GM18519 (cell line): Measurements from ENCODE around the gene TTC12.

ENCODE experiments used
- ATAC-seq: cut with Tn5 transposase; IDR thresholded peaks from one replicate; pipeline ENCODE4 v1.9.1; 2021; ENCODE audit warnings: mild to moderate bottlenecking, moderate library complexity; ENCODE audit not compliant: unreplicated experiment, low FRiP score

Gene TTC12

DNA sequence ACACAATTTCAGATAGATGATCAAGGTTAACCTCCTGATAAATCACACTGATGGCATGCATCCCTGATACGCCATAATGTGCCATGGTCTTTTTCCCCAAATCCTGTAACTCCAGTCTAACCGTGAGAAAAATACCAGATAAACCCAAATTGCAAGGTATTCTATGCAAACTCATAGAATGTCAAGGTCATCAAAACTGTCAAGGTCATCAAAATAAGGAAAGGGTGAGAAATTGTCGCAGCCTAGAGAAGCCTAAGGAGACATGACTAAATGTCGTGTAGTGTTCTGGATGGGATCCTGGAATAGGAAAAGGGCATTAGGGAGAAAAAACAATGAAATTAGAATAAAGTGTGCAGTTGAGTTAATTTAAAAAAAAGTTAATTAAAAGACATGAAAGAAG lies 4.7 kb downstream of the TTC12 start:
- ATAC-seq, result no peak

DNA sequence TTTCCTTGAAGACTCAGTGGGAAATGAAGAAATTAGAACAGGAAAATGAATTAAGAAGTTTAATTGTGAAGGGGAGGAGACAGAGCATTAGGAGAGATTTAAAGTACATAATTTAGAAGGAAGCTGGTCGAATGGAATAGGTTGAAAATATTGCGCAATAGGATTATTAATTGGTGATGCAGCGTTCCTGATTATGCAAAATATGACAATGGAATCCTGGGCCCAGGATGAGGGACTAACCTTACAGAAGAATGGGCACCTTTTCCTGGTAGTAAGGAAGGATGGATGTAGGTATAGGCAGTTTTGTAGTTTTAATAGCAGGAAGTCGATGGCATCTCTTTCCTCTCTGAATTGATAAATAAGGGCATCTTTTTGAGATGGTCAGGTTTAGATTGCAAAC lies 7.8 kb downstream of the TTC12 start:
- no peak for ATAC-seq

DNA sequence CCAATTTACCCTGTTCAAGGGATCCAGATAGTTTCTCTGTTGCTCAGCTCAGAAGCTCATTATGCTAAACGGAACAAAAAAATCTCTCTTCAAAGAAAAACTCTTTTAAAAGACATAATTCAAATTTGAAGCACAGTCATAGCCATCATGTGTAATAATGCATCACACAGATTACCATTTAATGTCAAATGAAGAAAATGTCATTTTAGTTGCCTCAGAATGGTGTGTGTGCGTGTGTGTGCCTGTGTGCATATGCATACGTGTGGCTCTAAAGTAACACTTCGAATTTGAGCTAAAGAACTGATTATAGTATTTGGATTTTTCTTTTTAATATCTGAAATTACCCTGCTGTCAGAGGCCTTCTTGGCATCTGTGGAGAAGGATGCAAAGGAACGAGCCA lies 9.9 kb downstream of the TTC12 start:
- ATAC-seq, result no peak

DNA sequence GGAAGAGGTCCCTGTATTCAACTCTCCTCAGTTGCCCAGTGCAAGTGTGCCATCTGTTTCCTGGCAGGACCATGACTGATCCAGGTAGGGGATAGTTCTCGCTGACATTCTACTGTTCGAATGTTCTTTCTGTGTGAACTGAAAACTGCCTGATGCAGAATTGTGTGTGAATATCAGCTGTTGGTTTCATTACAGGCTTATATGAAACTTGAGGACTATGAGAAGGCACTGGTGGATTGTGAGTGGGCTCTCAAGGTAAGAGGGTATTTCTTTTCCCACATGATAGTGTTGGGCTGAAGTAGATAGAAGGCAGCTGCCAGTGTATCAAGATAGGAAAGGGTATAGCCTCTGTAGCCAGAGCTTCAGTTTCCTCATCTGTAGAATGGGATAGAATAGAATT lies 15.3 kb downstream of the TTC12 start:
- ATAC-seq, result no peak

DNA sequence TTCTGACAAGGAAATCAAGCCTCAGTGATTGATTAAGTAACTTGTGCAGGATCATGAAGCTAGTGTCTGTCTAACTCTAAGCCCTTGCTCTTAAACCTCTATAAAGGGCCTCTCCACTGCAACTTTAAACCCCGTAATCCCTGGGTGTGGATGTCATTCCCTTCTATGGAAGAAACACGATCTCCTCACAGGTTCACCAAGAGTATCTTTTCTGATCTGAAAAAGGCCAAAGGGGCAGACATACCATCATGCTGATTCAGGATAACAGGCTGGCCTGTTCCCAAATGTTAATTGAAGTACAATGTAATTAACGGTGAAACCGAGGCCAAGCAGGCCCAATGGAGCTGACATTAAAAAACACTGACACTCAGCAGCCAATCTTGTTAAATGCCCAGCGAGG lies 17.1 kb downstream of the TTC12 start:
- no peak for ATAC-seq

DNA sequence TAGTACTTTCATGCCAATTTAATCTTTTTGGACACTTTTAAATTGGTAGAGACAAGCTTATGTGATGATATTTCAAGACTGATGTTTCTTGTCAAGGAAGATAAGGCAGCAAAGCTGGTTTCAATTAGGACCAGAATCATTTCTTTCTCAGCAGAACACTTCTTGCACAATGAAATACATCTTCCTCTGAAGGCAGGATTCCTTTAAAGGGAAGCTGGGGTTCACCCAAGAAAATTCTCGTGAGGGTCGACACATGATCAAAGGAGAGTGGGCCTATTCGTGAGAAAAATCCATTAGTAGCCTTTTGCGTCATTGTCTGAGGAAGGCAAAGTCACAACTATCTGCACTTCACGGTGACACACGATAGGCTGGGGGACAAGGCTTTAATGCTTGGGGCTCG lies 17.6 kb downstream of the TTC12 start:
- no peak for ATAC-seq

DNA sequence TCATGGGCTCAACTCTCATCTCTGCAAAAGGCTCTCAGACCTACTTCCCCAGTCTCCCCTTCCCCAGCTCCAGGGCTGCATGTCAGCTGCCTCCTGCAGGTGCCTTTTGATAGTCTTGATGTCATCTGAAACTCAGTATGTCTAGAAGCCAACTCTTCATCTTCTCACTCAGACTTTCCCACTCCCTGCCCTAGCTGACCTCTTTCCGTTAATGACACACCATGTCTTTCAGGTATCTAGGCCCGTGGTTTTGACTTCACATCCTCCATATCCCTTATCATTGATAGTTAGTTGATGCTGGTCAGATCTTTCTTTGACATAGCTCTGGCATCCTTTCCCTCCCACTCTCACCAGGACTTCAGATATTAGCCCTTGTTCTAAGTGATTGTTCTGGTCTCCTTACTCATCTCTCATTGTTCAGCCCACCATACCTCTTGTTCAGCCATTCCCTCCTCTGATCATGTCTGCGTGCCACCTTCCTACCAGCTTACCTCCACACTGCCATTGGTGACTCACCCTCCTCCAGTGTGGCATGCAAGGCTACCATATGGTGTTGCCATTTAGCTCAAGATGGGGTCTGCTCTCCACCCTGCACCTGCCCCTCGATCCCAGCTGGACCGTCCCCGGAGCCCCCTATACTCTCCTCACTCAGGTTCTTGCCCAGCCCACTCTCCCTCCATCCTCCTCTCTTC lies 18.4 kb downstream of the TTC12 start:
- no peak for ATAC-seq

DNA sequence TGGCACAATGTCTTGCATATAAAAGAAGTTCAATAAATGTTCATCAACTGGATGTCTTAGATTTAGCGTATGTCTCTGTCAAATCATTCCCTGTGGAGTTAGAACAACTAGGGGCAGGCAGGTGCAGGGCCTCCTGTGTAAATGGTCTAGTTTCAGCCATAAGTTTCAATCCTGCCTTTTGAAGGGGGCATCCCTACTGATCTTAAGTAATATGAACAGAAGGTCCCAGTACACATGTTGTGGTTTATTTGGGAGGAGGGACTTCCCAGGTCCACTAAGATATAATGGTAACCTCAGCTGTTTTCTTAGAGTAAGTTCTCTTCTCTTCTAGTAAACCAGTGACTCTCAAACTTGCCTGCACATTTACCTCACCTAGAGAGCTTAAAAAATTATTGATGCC lies 19.8 kb downstream of the TTC12 start:
- no peak for ATAC-seq

DNA sequence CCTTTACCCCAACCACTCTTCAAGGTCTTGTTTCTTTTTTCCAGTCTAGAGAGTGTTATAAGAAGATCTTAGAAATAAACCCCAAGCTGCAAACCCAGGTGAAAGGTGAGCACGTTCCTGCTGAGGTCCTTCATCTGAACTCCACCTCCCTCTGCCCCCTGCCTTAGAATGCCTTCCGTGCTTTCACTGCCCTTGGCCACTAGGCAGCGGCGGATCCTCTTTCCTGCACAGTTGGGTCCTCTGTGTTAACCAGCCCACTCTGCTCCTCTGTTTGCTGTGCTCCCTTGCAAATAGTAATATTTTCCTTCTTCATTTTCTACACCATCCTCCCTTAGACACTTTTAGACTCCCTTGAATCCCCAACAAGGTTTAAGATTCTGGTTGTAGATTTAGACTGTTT lies 24.3 kb downstream of the TTC12 start:
- ATAC-seq, result no peak

DNA sequence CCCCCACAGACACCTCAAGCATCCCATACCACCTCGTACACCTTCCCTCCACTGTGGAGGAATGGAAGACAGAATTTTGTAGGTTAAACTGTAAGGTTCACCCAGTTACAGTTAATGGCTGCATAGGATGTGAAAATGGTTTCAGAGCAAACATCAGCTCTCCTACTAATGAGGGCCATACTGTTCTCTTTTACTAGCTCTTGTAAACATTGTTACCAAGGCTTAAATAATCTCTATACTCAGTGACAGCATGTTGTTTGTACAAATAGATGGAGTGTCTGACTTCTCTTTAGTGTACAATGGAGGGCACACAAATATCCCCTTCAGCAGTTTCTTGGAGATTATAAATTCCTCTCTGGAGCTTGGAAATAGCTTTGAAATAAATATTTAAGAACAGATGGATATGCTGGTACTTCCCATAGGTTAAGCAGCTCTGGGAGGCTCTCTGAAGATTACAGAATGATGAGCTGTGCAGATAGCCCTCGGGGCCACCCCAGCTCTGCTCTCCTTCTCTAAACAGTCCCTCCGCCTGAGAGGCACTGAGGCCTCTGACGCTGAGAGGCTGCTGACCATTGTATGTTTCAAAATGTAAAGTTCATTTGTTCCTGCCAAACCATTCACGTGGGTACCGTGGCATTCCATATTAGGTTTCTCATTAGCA lies 25.7 kb downstream of the TTC12 start:
- ATAC-seq, result no peak

DNA sequence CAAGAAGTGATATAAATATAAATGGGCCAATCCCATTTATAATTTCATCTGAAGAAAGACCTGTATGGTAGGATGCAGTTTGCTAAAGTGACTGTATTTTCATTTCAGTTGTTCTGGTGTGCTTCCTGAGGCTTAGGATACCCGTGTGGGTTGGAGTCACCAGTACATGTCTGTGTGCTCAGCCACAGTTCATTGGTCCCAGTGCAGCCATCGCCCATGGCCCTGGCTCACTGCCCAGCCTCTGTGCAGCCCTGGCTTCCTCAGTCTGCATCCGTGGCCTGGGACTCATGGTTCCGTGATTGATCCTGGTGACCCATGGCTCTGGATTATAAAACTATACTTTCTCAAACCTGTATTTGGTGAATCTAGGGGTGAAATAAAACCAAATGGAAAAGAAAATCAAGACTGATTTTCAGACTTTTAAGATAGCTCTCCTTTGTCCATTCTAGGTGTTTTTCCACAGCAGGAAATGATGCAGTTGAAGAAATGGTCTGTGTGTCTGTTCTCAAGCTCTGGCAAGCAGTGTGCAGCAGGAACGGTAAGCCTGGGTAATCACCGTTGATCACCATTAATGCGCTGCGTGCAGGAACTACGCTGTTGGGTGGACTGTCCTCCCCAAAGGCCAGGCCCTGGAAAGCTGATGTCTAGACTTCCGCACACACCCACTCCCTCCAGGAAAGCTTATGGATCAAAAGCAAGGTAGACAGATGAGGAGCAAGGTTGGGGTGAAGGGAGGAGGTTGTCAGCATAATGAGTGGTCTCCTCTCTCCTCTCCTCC lies 27.2 kb downstream of the TTC12 start:
- ATAC-seq, result no peak

DNA sequence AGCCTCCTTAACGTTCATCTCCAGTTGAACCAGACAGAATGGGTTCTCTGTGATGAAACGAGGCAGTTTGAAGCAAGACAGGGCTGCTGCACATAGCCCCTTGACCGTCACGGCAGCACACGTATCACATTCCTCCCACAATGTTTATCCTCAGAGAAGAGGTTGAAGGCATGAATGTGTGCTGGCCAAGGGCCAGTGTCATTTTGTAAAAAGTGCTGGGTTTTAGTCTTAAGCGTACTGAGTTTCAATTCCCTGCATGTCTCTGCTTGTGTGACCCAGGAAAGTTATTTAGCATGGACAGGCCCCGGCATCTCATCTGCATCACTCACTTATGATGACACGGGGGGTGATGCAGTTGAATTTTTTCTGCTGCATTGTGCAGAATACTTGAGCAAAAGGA lies 31.6 kb downstream of the TTC12 start:
- no peak for ATAC-seq

DNA sequence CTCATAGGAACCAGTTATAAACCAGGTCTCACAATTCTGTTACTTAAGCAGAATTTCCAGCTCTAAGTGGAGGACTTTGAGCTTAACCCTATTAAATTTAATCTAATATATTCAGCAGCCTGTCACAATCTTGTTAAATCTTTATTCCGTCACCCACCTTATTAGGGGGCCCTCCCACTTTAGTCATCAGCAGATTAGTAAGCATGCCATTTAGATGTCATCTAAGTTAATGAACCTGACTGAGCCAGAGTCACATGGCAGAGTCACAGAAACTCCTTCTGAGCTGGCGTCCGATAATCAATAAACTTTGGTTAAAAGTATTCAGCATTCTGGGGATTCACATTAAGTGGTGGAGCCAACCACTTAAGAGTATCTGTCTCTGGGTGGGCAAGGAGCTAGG lies 35.1 kb downstream of the TTC12 start:
- ATAC-seq, result no peak

DNA sequence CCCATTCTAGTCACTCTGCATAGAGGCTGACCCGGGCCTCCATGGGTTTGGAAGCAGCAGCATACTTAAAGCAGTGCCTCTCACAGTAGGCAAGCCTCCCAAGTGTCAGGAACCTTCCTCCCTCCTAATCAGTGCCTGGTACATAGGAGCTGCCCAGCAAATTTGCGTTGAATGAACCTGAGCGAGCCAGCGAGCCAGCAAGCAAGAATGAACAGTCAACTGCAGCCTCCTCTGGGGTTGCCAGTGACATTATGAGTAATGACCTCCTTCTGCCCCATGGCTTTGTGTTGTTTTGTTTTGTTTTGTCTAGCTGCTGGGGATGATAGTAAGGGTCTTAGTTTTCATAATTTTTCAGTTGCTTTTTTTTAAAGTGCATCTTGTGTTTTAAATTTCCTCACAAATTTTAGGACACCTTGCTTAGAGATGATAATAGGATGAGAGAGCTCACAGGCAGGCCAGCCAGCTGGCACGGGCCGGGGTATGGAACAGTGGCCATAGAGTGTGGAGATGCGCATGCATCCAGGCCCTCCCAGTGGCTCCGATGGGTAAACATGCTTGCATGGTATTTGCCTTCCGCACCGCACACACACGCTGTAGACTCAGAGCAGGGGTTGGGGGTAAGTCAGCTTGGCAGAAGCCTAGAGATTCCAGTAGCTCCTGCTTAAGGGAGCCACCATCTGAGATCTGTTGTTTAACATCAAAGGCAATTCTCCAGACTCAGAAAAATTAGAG lies 36.1 kb downstream of the TTC12 start:
- ATAC-seq, result no peak

DNA sequence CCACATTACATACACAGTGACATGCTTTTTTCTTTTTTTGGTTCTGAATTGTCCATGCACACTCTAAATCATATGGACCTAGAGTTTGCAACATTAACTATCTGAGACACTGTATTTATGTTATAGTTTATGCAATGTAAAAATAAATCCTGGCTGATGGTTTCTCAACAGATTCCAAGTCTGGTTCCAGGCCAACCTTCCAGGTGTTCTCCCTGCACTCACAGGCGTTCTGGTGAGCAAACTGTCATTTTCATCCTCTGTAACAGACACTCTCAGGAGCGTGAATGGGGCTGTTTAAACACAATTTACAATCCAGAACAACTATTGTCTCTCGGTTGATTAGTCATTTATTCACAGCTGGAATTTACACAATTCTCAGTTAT lies 36.7 kb downstream of the TTC12 start:
- ATAC-seq, result no peak

DNA sequence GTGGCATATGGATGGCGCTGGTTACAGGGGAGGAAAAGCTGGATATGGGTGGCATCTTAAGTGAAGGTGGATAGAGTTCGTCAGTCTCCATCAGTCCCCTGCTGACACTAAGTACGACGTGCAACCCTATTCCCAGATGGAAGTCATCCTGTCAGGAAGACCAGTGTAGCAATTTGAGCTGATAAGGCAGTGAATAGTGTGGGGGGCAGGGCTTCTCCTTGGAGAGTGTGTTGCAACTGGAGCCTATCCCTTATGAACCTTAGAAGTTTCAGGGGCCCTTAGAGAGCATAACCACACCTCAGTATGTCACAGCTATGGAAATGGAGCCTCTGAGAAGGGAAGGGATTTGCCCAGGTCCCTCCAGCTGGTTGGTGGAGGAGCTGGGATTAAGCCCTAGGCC lies 37.1 kb downstream of the TTC12 start:
- no peak for ATAC-seq

DNA sequence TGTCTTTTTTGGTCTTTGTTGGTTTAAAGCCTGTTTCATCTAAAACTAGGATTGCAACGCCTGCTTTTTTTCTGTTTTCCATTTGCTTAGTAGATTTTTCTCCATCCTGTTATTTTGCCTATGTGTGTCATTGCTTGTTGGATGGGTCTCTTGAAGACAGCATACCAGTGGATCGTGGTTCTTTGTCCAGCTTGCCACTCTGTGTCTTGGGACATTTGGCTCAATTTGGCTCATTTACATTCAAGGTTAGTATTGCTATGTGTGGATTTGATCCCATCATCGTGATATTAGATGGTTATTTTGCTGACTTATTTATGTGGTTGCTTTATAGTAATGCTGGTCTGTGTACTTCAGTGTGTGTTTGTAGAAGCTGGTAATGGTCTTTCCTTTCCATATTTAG lies 41.8 kb downstream of the TTC12 start:
- ATAC-seq, result no peak

DNA sequence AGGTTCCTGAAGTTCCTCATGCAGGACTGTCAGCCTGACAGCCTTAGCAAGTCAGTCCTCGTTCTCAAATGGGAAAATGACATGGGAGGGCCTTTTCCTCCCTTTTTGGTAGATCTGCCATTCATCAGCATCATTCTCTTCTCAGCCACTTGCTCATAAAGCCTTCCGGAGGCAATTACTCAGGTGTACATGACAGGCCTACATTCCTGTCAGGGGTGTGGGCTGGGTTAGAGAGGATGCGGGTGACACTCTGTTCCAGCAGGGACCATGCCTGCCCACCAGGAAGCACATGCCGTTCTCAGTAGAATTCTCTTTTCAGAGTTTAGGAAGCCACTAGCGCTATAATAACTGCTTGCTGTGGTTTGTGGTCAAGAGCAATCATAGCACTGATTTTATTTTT lies 49.0 kb downstream of the TTC12 start:
- no peak for ATAC-seq

DNA sequence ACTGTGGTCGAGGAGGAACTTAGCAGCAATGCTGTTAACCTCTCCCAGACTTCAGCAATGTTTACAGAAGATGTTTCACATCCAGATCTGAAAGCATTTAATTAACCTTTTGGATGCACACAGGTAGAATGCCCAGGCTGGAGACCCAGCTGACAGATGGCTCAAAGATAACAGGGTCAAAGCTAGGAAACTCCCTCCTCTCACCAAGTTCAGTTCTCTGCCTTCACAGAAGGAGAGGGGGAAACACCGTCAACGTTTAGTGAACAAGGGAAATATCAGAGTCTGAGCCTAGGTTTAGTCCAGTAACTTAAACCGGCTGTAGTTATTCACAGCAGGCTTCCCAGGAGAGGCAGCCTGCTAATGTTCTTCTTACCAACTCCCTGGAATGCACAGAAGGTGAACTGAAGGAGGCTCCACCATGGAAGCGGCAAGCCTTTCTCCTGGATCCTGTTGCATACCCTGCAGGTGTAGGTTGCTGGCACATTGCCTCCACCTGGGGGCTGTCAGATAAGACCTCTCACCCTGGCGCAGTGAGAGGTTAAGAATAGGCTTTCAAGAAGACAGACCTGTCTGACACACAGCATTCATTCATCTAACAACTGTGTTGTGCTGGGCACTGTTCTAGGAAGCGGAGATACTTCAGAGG lies 49.7 kb downstream of the TTC12 start:
- no peak for ATAC-seq

DNA sequence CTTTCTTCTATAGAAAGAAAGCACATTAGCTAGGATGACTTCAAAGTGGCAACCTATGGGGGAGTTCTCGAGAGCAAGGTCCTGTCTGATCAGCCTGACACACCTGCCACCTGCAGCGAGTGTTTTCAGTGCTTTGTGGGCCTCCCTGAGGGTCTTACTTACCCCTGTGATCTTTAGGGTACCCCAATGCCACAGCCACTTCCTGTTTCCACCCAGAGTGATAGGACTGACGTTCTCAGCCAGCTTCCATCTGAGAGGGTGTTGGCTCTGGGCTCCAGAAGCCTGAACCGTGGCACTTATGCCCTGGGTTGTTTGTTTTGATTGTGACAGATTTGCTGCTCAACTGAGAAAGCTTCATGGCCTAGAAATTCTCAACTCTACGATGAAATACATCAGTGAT lies 51.5 kb downstream of the TTC12 start:
- ATAC-seq, result no peak

DNA sequence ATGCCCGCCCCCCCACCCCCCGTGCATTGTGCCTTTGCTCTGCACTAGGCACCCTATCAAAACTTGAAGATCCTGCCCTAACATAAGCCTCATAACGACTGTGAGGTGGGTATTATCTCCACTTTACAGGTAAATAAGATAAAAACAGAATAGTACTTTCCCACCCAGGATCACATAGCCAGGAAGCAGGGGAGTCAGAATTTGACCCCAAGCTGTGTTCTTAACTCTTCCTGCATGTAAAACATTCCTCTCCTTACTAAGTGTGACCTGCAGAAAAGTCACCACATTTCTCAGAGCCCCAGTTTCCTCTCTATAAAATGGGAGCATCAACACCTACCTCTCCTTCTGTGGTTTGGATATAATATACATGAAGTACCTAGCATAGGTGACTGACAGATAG lies 55.0 kb downstream of the TTC12 start:
- no peak for ATAC-seq
